ENCODE measurements around the gene VSIR. TPM values are rescaled to one million over a fixed set of nuclear protein-coding genes. Genes with fewer than 3 reads are reported as not detected.

Gene VSIR
- total RNA-seq, 1 experiment from 2014 or later: 57.7 TPM

- ChIA-PET POLR2A (ENCODE audit: unreplicated experiment) (no interaction called here), CTCF (no interaction called here)
- Histone ChIP-seq H4K20me1 (ENCODE audit: insufficient read depth) (no peaks in the 10 kb centered on the region), H3K9me2 (ENCODE audit: insufficient read depth) (no peaks in the 10 kb centered on the region), H3K9me3 (ENCODE audit: insufficient read depth, low read depth) (no peaks in the 10 kb centered on the region), H3F3A (ENCODE audit: insufficient read depth, low read depth) (no peaks in the 10 kb centered on the region), H3K27me3 (ENCODE audit: insufficient read depth, low read depth) (no peaks in the 10 kb centered on the region), H3K4me1 (replicated peaks; ENCODE audit: insufficient read depth) (no peaks in the 10 kb centered on the region), H2AFZ (no peak overlapping the region), H3K79me2 (ENCODE audit: low read depth) (no peaks in the 10 kb centered on the region), H3K4me3 (no peak overlapping the region), H3K4me2 (no peak overlapping the region), H3K36me3 (ENCODE audit: low read depth) (no peaks in the 10 kb centered on the region), H3K27ac (no peak overlapping the region)
- DNase-seq: no peak
- intact Hi-C loops (cut with micrococcal nuclease; ENCODE audit: unreplicated experiment): no loop called here
- no TSS peak for BruUV-seq (replicated peaks)
- TF ChIP-seq CTCF (conservative IDR thresholded peaks at IDR 0.05) (no peak), EZH2 (IDR thresholded peaks at IDR 0.05; ENCODE audit: low read depth) (no peak)
Observed at GRCh38 chr10:71784679-71785272, 11.5 kb upstream of the VSIR start.

GRCh38 chr10:71783917-71784678 is 10.8 kb upstream of the VSIR start:
- TF ChIP-seq EZH2 (IDR thresholded peaks at IDR 0.05; ENCODE audit: low read depth): no peak
- no peak for TF ChIP-seq CTCF (conservative IDR thresholded peaks at IDR 0.05)
- Histone ChIP-seq H3K9me2 (ENCODE audit: insufficient read depth) (no peaks in the 10 kb centered on the region), H3K4me3 (no peak overlapping the region), H3K27ac (no peak overlapping the region), H3K4me1 (replicated peaks; ENCODE audit: insufficient read depth) (no peaks in the 10 kb centered on the region), H3K79me2 (ENCODE audit: low read depth) (no peaks in the 10 kb centered on the region), H4K20me1 (ENCODE audit: insufficient read depth) (no peaks in the 10 kb centered on the region), H3K9me3 (ENCODE audit: insufficient read depth, low read depth) (no peaks in the 10 kb centered on the region), H3K36me3 (ENCODE audit: low read depth) (no peaks in the 10 kb centered on the region), H2AFZ (no peak overlapping the region), H3F3A (ENCODE audit: insufficient read depth, low read depth) (no peaks in the 10 kb centered on the region), H3K27me3 (ENCODE audit: insufficient read depth, low read depth) (no peaks in the 10 kb centered on the region), H3K4me2 (no peak overlapping the region)
- no peak for DNase-seq
- BruUV-seq (replicated peaks): no TSS peak
- ChIA-PET POLR2A (ENCODE audit: unreplicated experiment) (no interaction called here), CTCF (interaction anchor here (0.5 kb wide), 1 partner anchor 25 kb away, joined by 19 read pairs; no protein-coding TSS in a partner anchor)
- intact Hi-C loops (cut with micrococcal nuclease; ENCODE audit: unreplicated experiment): no loop called here

GRCh38 chr10:71782917-71783490 is 9.7 kb upstream of the VSIR start:
- Histone ChIP-seq H3K9me2 (ENCODE audit: insufficient read depth) (no peaks in the 10 kb centered on the region), H3K79me2 (ENCODE audit: low read depth) (no peaks in the 10 kb centered on the region), H3K4me1 (replicated peaks; ENCODE audit: insufficient read depth) (no peaks in the 10 kb centered on the region), H3K27me3 (ENCODE audit: insufficient read depth, low read depth) (no peaks in the 10 kb centered on the region), H3K27ac (no peak overlapping the region), H3F3A (ENCODE audit: insufficient read depth, low read depth) (no peaks in the 10 kb centered on the region), H2AFZ (no peak overlapping the region), H4K20me1 (ENCODE audit: insufficient read depth) (no peaks in the 10 kb centered on the region), H3K4me2 (no peak overlapping the region), H3K9me3 (ENCODE audit: insufficient read depth, low read depth) (no peaks in the 10 kb centered on the region), H3K36me3 (ENCODE audit: low read depth) (no peaks in the 10 kb centered on the region), H3K4me3 (no peak overlapping the region)
- TF ChIP-seq CTCF (conservative IDR thresholded peaks at IDR 0.05) (no peak), EZH2 (IDR thresholded peaks at IDR 0.05; ENCODE audit: low read depth) (no peak)
- DNase-seq: no peak
- ChIA-PET CTCF (no interaction called here), POLR2A (ENCODE audit: unreplicated experiment) (no interaction called here)
- intact Hi-C loops (cut with micrococcal nuclease; ENCODE audit: unreplicated experiment): no loop called here
- BruUV-seq (replicated peaks): no TSS peak

Data from PC-9 (cell line).